ENCODE results near the gene ZBTB40. TPM values are rescaled to one million over a fixed set of nuclear protein-coding genes. Genes with fewer than 3 reads are reported as not detected.

The ZBTB40 gene
- total RNA-seq, 1 donor from 2014 or later: 15.0 TPM

DNA sequence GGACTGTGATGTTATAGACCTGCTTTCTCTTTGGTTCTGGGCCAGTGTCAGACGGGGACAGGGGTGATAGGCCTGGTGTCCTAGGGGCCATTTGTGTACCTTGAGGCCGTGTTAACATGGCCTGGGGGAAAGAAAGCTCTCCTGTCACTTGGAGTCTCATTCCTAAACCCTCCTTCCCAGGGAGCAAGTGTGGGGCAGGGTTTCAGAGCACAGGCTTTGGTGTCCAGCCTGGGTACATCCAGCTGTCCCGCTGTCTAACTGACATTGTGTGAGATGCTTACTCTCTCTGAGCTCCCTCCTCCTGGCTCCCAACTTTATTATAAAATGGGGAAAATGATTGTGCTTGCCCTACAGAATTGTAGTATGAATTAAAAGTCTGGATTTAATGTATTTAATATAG lies 79.1 kb downstream of the ZBTB40 start:
- no peak for DNase-seq (ENCODE audit: low read depth)

DNA sequence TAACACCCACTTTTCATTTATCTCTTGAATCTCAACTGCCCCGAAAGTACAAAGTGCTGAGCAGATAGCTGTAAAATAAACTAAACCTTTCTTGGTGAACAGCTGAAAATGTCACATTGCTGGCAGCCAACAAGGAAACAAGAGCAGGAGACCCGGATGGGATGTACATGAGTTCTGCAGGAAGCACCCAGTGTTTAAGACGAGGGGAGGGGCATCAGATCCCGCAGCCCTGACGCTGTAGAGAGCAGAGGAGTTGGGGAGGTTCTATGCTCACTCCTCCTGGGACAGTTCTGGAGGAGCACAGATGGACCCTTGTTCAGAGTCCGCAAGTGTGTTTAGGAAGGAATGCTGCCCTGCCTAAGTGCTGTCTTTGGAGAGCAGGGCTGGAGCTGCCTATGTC lies 79.6 kb downstream of the ZBTB40 start:
- DNase-seq (ENCODE audit: low read depth): no peak

DNA sequence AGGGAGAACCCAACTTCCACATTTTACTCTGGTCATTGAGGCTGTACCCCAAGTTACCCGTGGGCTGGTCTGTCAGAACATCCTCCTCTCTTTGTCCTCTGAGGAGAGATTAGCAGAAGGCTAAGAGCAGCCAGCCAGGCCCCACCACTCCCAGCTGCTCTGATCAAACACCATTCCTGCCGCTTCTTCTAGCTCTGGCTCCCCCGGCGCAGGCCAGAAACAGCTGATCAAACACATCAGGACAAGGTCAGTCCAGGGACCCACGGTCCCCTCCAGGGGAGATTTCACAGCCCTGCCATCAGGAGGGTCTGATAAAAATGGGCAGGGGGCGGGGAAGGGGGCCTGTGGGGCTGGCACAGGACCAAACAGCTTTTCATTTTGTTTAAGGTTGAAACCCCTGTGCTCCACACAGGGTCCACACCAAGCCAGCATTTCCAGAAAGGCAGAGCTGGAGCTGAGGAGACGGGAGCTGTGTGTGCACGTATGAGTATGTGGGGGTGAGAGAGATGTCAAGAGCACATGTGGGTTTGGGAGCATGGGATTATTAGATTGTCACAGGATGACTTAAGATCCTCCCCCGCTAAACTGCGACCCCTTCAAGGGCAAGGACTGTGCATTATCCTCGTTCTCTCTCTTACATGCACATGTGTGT lies 81.7 kb downstream of the ZBTB40 start:
- DNase-seq (ENCODE audit: low read depth): no peak

DNA sequence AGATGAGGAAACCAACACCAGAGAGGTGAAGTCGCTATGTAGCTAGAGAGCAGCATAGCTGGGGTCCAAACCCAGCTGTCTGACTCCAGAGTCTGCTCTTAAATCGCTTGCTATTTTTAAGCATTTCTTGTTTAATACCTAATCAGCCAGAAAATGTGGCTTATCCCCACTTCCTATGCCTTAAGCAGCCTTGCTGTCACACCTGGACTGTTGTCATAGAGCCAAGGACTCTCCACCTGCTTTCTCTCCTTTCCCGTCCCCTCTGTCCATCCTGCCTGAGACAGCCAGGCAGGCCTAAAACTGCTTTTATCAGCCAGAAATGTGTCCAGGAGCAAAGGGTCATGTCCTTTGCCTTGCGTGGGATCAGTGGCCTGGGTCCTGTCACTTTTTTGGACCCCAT lies 83.3 kb downstream of the ZBTB40 start:
- no peak for DNase-seq (ENCODE audit: low read depth)

DNA sequence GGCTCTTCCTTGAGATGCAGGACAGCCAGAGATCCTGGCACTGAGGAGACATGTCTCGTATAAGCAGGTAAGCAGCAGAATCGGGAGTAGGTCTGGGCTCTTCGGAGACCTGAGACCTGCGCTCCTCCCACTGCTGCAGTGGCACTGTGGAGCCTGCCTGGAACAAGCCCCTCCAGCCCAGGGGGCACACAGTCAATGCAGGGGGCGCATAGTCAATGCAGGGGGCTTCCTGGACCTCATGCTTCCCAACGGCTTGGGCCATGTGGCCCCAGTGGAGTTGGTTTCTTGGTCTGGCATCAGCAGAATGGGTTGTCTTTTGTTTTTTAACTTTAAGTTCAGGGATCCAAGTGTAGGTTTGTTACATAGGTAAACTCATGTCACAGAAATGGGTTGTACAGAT lies 83.7 kb downstream of the ZBTB40 start:
- no peak for DNase-seq (ENCODE audit: low read depth)

DNA sequence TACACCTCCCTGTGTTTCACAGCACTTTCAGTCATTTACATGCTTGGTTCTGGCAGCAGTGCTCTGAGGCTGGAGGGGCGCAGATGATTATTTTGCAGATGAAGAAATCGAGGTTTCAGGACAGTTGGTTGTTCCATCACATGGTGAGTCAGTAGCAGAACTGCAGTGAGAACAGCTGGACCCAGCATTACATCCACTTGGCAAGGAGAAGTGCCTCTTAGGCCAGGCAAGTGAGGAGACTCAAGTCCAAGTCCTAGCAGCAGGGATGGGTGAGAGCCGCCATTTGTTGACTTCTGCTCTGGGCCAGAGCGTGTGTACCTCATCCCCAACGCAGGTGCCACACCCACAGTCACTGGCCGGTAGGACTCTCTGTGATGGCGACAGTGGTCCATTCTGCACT lies 84.9 kb downstream of the ZBTB40 start:
- DNase-seq (ENCODE audit: low read depth): no peak

DNA sequence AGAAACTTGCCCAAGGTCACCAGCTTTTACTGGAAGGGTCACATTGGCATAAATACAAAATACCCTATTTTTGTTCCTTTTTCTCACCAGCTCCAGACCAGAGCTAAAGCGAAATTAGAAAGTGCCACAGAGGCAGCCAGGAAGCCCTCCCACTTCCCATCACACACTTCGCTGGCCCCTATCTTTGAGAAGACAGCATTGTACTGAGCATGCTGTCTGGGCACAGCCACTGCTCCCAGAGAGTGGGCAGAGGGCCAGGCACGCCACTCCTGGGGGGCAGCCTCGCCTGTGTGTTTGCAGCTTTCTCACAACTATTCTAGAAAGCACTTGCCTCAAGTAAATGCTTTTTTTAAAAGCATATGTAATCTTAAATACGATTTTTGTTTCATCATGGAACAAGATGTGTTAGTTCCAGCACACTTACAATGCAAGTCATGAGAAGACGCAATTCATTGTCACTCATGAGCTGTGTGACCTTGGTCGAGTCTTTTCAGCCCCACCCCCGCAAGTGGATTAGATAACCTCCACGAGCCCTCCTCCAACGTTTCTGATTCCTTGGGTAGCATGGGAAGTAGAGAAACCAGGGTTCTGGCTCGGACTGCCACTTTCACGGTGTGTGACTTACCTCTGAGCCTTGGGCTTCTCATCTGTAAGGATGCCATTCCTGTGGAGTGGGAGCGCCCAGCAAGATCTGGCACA lies 85.9 kb downstream of the ZBTB40 start:
- DNase-seq (ENCODE audit: low read depth): no peak

DNA sequence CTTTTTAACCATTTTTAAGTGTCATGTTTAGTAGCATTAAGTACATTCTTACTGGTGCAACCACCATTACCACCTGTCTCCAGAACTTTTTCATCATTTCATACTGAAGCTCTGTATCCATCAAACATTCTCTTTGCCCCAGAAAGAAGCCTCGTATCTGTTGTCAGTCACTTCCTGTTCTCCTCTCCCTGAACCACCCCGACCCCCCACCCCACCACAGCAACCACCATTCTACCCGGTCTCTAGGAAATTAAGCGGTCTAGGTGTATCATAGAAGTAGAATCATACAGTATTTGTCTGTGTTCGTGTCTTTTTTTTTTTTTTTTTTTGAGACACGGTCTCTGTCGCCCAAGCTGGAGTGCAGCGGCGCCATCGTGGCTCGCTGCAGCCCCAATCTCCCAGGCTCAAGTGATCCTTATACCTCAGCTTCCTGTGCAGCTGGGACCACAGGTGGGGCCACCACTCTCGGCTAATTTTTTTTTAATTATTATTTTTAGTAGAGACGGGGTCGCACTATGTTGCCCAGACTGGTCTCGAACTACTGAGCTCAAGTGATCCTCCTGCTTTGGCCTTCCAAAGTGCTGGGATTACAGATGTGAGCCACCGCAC lies 88.0 kb downstream of the ZBTB40 start:
- no peak for DNase-seq (ENCODE audit: low read depth)

DNA sequence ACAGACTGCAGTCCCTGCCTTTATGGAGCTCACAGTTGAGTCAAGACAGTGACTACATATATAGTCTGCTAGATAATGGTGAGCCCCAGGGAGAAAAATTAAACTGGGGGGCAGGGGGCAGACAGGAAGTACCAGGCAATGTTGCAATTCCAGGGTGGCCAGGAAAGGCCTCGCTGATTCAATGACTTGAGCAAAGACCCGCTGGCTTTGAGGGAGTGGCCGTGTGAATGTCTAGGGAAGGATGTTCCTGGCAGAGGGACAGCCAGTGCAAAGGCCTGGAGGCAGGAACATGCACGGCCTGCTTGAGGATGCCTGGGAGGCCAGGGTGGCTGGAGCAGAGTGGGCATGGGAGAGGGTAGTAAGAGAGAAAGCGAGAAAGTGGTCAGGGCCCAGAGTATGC lies 88.7 kb downstream of the ZBTB40 start:
- DNase-seq (ENCODE audit: low read depth): no peak

DNA sequence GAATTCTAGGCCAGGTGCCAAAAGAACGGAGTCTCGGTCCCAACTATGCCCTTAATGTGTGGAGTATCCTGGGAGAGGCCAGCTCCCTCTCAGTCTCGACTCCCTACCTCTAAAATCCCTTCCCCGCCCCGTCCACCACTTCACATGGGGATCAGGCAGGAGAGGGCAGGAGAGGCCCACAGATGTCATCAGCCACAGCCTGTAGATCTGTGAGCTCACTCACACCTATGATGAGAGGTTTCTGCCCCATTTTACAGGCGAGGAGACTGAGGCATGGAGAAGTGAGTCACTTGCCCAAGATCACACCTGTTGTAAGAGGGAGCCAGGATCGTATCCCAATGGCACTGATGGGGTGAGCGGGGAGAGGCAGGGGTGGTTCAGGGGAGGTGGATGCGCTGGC lies 91.2 kb downstream of the ZBTB40 start:
- no peak for DNase-seq (ENCODE audit: low read depth)

DNA sequence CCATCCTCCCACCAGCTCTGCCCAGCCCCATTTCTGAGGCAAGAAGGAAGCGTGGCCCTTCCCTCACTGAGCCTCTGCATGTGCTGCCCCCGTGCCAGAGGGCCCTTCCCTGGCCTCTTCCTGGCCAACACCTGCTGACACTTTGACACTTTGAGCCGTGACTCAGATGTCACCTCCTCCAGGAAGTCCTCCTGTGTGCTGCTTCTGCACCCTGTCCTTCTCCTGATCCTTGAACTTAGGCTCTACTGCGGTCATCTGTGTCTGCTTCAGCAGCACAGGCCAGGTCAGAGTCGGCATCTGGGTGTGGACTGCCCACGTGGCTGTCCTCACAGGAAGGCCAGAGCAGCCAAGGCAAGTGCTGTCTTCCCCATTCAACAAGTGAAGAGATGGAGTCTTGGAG lies 92.0 kb downstream of the ZBTB40 start:
- no peak for DNase-seq (ENCODE audit: low read depth)

DNA sequence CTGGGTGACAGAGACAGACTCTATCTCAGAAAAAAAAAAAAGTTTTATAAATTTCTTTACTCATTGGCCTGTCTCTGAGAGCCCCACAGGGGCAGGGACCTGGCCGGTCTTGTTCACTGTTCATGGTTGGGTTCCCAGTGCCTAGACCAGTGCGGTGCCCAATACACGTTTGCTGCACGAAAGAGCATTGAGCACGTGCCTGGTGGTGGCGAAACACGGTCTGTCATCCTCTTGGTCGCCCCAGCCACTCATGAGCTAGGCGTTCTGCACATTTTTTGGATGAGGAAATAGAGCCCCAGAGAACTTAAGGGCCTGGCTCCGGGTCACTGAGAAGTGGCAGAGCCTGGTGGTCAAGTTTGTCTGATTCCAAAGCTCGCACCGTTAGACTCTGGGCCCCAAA lies 93.0 kb downstream of the ZBTB40 start:
- no peak for DNase-seq (ENCODE audit: low read depth)

DNA sequence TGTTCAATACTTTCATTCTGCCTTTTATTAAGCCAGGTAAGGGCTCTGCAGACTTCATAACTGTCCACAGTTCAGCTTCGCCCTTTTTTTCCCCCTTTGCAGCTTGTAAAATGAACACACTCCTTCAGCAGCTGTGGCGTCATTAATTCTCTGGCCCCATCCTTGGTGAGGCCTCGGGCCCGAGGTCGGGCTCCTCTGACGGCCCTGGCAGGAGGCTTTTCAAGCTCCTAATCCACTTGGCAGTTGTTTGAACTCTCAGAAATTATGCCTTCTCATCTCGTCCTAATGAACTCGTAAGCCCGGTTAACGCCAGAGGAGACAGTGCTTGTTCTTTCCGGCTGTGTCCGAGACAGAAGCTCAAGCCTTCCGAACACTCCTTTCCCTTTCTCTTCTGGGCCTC lies 93.5 kb downstream of the ZBTB40 start:
- no peak for DNase-seq (ENCODE audit: low read depth)

DNA sequence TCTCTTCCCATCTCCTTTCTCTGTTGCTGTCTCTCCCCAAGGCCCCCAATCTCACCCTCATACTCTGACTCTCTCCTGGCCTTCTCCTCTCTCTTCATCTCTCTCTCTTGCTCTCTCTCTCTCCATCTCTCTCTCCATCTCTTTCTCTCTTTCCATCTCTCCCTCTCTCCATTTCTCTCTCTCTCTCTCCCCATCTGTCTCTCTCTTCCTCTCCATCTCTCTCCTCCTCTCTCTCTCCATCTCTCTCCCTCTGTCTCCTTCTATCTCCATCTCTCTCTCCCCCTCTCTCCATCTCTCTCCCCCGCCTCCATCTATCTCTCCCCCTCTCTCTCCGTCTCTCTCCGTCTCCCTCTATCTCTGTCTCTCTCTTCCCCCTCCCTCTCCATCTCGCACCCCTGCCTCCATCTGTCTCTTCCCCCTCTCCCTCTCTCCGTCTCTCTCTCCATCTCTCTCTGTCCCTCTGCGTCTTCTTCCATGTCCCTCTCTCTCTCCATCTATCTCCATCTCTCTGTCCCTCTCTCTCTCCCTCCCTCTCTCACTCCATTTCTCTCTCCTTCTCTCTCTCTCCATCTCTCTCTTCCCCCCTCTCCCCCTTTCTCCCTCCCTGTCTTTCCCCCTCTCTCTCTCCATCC lies 95.7 kb downstream of the ZBTB40 start:
- DNase-seq (ENCODE audit: low read depth): no peak

DNA sequence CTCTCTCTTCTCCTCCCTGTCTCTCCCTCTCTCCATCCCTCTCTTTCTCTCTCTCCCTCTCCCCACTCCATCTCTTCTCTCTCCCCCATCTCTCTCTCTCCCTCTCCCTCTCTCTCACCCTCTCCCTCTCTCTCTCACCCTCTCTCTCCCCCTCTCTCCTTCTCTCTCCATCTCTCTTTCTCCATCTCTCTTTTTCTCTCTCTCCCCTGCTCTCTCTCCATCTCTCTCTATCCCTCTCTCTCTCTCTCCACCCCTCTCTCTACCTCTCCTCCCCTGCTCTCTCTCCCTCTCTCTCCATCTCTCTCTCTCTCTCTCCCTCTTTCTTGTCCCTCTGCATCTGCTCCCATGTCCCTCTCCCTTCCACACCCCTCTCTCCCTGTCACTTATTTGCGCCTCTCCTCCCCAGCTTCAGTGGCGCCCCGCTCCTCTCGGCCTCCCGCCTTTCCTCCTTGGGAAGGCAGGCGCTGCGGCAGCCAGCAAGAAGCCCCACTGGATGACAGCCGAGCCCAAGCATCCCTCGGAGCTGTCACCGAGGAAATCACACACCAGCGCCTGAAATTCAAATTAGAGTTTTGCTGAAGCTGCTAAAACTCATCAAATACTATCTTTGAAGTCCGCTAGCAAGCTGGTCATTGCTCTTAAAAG lies 96.3 kb downstream of the ZBTB40 start:
- DNase-seq (ENCODE audit: low read depth): no peak

DNA sequence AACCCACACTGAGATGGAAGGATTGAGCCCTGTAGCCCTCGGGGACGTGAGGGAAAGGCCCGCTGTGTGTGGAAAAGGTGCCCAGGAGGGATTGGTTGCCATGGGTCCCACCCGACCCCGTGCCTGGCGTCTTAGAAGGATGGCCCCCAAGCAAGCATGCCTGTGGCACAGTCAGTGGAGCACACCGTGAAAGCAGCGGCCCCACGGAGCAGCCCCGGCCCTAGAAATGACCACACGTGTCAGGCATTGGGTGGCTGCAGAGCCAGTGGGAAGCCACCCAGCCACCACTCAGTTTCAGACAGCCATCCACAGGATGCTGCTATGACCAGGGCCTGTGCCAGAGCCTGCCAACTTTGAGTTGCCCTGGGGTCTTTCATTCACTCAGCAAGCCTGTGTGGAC lies 98.4 kb downstream of the ZBTB40 start:
- no peak for DNase-seq (ENCODE audit: low read depth)

DNA sequence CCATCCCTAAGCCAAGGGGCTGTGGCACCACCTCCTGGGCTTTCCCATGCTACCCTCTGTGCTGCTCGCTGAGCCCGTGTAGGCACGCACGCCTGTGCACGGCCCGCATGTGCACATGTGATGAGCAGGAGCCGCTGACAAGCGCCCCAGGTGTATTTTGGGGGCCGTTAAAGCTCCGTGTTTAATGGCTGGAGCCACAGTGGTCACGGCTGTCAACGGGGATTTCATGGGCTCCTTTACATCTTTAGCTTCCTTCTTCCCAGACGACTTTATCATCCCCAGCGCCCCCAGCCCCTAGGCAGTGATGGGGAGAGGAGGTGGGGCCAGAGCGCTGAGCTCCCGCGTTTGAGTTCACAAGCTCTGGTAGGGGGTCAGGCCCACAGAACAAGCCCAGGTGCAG lies 99.9 kb downstream of the ZBTB40 start:
- no peak for DNase-seq (ENCODE audit: low read depth)

DNA sequence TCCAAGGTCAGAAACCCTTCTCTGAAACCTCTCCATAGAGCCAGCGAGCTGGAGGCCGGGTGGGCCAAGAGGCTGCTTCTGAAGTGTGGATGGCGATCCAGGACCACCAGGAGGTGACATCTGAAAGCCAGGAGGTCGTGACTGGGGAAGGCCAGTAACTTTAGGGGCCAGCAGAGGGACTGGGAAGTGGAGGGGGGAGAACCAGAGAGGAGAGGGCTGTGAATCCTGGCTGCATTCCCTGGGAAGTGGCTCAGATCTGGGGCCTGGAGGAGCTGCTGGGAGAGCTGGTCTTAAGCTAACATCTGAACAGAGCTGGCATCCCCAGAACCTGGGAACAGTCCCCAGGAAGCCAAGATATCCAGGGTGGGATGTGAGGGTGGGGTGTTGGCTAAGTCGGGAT lies 100.4 kb downstream of the ZBTB40 start:
- DNase-seq (ENCODE audit: low read depth): no peak

DNA sequence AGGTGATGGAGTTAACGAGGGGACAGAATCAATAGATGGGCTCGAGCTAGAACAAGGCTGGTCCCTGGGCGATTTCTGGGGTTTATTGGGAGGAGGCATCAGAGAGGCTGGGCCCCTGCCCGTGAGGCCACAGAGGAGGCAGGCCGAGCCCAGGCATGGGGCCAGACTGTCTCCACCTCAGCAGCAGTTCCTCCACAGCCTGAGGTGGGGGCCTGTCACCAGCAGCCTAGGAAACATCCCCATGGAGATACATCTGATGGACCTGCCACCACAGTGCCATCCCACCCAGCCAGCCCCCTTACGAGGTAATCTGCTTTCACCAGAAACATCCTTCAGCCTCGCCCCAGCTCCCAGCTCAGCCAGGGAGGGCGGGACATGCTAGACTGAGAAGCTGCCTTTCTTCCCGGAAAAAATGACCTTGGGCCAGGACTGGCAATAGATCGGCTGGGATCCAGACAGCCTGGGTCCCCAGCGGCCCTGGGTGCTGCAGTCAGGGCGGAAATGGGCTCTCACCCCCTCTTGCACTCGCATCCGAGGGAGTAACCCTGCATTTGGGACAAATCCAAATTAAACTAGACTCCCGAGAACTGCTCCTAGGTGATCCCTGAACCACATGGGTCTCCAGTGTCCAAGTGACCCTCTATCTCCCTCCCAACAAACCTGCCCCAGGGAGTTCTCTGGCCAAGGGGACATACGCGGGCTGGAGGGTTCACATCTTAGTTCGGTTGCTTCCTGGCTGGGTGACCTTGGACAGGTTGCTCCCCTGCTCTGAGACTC lies 101.6 kb downstream of the ZBTB40 start:
- no peak for DNase-seq (ENCODE audit: low read depth)

DNA sequence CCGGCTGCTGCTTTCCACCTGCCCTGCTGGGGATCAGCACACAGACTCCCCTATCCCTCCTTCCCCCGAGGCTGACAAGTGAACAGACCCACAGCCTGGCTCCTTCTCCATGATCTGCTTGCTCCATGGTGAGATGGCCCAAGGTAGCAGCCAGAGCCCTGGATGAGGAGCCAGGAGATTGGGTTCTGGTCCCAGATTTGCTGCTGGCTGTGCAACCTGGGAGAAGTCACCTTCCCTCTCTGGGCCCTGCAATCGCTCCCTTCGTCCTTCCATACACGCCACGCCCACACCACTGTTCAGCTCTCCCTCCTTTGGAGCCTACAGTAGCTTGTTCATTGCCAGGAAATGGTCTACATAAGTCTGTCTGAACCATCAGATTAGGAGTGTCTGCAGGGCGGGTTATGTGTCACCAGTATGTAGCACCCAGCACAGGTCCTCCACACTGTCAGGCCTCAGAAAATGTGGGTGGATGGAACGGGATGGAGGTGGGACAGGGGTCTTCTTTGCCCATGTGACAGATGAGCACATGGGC lies 102.4 kb downstream of the ZBTB40 start:
- DNase-seq (ENCODE audit: low read depth): no peak

DNA sequence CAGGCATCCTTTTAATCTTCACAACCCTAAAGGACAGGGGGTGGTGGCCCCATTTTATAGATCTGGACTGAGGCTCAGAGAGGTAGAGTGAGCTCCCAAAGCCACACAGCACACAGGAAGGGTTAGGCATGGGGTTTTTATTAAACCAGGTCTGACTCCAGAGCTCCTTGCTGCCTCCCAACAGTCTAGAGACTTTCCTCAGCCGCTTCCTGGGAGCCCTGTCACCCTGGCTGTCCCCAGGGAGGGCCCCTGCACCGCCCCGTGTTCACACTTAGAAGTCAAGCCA lies 103.7 kb downstream of the ZBTB40 start:
- no peak for DNase-seq (ENCODE audit: low read depth)
